Endothelial cell of umbilical vein (primary cell): Measurements from ENCODE around the gene ZFP62. TPM values are rescaled to one million over a fixed set of nuclear protein-coding genes. Genes with fewer than 3 reads are reported as not detected.

Experiments used
- BruUV-seq: library from RNA; stranded (reverse); fragments of 400-500 nt; replicated peaks from 2 replicates; lab custom pipeline; 2021; lab: Mats Ljungman, UMichigan
- CTCF ChIA-PET: fragments of 300-600, 350-600 bp; sonication (Branson Sonifier 250); formaldehyde crosslinking; loops from one replicate; lab custom pipeline; 2021; ENCODE audit warnings: antibody characterized with exemption, inconsistent platforms; lab: Charles Lee
- POLR2A ChIA-PET: fragments of 300-600, 350-600 bp; sonication (Branson Sonifier 250); formaldehyde crosslinking; loops from one replicate; lab custom pipeline; 2021; ENCODE audit warnings: antibody characterized with exemption, inconsistent platforms; lab: Charles Lee
- DNase-seq: peaks from one replicate; pipeline ENCODE4 v3.0.0-alpha.2; 2011; ENCODE audit warnings: low read depth, low spot score
- FAIRE-seq: peaks from 2 replicates; lab custom pipeline; 2011; peaks lifted over from hg19 to GRCh38; lab: Jason Lieb, UNC
- H2AFZ ChIP-seq: 2 replicates; pipeline ENCODE4 v1.6.0; 2012; ENCODE audit warnings: low read depth, low read length, control low read depth, inconsistent platforms
- H3K27ac ChIP-seq: 2 replicates; pipeline ENCODE4 v1.5.1; 2011; ENCODE audit warnings: low read depth, mild to moderate bottlenecking, control low read depth, low read length, moderate library complexity; ENCODE audit not compliant: insufficient read depth
- H3K27me3 ChIP-seq, 2 experiments: 2 replicates each; pipeline versions ENCODE4 v1.6.0 to v1.6.1; 2011; ENCODE audit warnings: low read length in 2 of 2, mixed read lengths in 1 of 2; ENCODE audit not compliant: control insufficient read depth in 2 of 2, insufficient read depth in 2 of 2
- H3K36me3 ChIP-seq, 2 experiments: 2 replicates in 1 of 2; 3 replicates in 1 of 2; pipeline ENCODE4 v1.5.1; 2011; ENCODE audit warnings: low read length in 2 of 2, mild to moderate bottlenecking in 1 of 2, moderate library complexity in 1 of 2; ENCODE audit not compliant: control insufficient read depth in 2 of 2, insufficient read depth in 2 of 2; ENCODE audit errors: extremely low read depth in 1 of 2
- H3K4me1 ChIP-seq: 3 replicates; pipeline ENCODE4 v1.5.1; 2011; ENCODE audit warnings: mild to moderate bottlenecking, low read length; ENCODE audit not compliant: control insufficient read depth, insufficient read depth; ENCODE audit errors: extremely low read depth
- H3K4me2 ChIP-seq: 2 replicates; pipeline ENCODE4 v1.6.1; 2011; ENCODE audit warnings: low read length, control low read depth, mixed read lengths; ENCODE audit not compliant: insufficient read depth
- H3K4me3 ChIP-seq, 3 experiments: fragments of 200-600 bp in 1 of 3; sonication (generic), shearing (Covaris generic) in 1 of 3; replicated peaks in 1 of 3; 2 replicates each; pipeline ENCODE4 v1.5.1; 2011 to 2016; ENCODE audit warnings: control low read depth in 3 of 3, low read length in 3 of 3, mild to moderate bottlenecking in 2 of 3, inconsistent platforms in 1 of 3, low read depth in 1 of 3, moderate library complexity in 1 of 3; ENCODE audit not compliant: insufficient read depth in 1 of 3
- H3K79me2 ChIP-seq: 2 replicates; pipeline ENCODE4 v1.6.0; 2012; ENCODE audit warnings: low read length, inconsistent platforms; ENCODE audit not compliant: control insufficient read depth, insufficient read depth
- H3K9ac ChIP-seq: replicated peaks from 2 replicates; pipeline ENCODE3; 2011; ENCODE audit warnings: low read length, control low read depth; ENCODE audit not compliant: insufficient read depth; ENCODE audit errors: extremely low read depth
- H3K9me1 ChIP-seq: replicated peaks from 3 replicates; pipeline ENCODE4 v1.6.0; 2011; ENCODE audit warnings: mild to moderate bottlenecking, low read length; ENCODE audit not compliant: control insufficient read depth, insufficient read depth; ENCODE audit errors: extremely low read depth
- H3K9me3 ChIP-seq: replicated peaks from 2 replicates; pipeline ENCODE4 v1.5.1; 2012; ENCODE audit warnings: low read length, inconsistent platforms; ENCODE audit not compliant: control insufficient read depth, insufficient read depth
- H4K20me1 ChIP-seq: replicated peaks from 2 replicates; pipeline ENCODE3; 2011; ENCODE audit warnings: mild to moderate bottlenecking, low read length; ENCODE audit not compliant: control insufficient read depth, insufficient read depth; ENCODE audit errors: extremely low read depth
- EZH2 ChIP-seq: IDR thresholded peaks from 2 replicates; pipeline ENCODE4 v1.6.1; 2012; ENCODE audit warnings: borderline replicate concordance, low read depth, mild to moderate bottlenecking, moderate library complexity, low read length, inconsistent platforms; ENCODE audit not compliant: severe bottlenecking
- FOS ChIP-seq: IDR thresholded peaks from 2 replicates; pipeline ENCODE4 v1.6.1; 2011; ENCODE audit warnings: mild to moderate bottlenecking, low read length, moderate library complexity, borderline replicate concordance; ENCODE audit not compliant: insufficient read depth
- GATA2 ChIP-seq: IDR thresholded peaks from 2 replicates; pipeline ENCODE4 v1.7.0; 2011; ENCODE audit warnings: low read depth, mild to moderate bottlenecking, moderate library complexity, mixed read lengths, low read length; ENCODE audit not compliant: insufficient read length, insufficient read depth
- JUN ChIP-seq: IDR thresholded peaks from 2 replicates; pipeline ENCODE4 v1.6.1; 2011; ENCODE audit warnings: borderline replicate concordance, low read depth; ENCODE audit not compliant: insufficient read length, insufficient read depth
- MYC ChIP-seq: IDR thresholded peaks from one replicate; pipeline ENCODE4 v1.6.1; 2011; ENCODE audit warnings: mild to moderate bottlenecking, low read depth, low read length
- POLR2A ChIP-seq: IDR thresholded peaks from 2 replicates; pipeline ENCODE4 v1.6.1; 2012; ENCODE audit warnings: low read depth, mild to moderate bottlenecking, control low read depth, low read length
- POLR2AphosphoS5 ChIP-seq: IDR thresholded peaks from 2 replicates; pipeline ENCODE4 v1.6.1; 2012; ENCODE audit warnings: low read depth, mild to moderate bottlenecking, control low read depth, low read length, moderate library complexity; ENCODE audit not compliant: insufficient read depth
- dilution Hi-C: fragments of 300-500 bp; cut with MboI; formaldehyde crosslinking; loops from one replicate; pipeline ENCODE4 v1.15.0; 2019; ENCODE audit warnings: low sequenced_read_pairs; ENCODE audit not compliant: extremely low pct_ligation_motif_present
- intact Hi-C: fragments of 100-400 bp; cut with micrococcal nuclease; formaldehyde crosslinking; loops from one replicate; pipeline ENCODE4 v1.10.0; 2022
- polyA plus RNA-seq, 4 experiments: library from polyadenylated mRNA; depleted of rRNA in 3 of 4; stranded (reverse) in 3 of 4; unstranded in 1 of 4; fragments of >200 nt; gene quantifications; 2 replicates each; pipeline versions ENCODE4 v1.2.1 to v1.2.3, GENCODE V29; 2011 to 2012; ENCODE audit warnings: missing spikeins in 1 of 4
- total RNA-seq: library from RNA; stranded (reverse); gene quantifications from 2 replicates; pipeline ENCODE4 v1.2.3, GENCODE V29; 2021
- TF ChIP-seq, protein P1 (sequence below), 2 donors: IDR thresholded peaks; 1 replicate in 1 of 2; 2 replicates in 1 of 2; pipeline ENCODE4 v1.5.1; 2011; ENCODE audit warnings: low read length in 2 of 2, mild to moderate bottlenecking in 2 of 2, moderate library complexity in 2 of 2, control low read depth in 1 of 2, inconsistent platforms in 1 of 2, low read depth in 1 of 2; ENCODE audit not compliant: insufficient read depth in 1 of 2; ENCODE audit errors: extremely low read depth in 1 of 2
- TF ChIP-seq, protein P2 (sequence below): IDR thresholded peaks from 2 replicates; pipeline ENCODE4 v1.6.1; 2011; ENCODE audit not compliant: insufficient read depth, insufficient read length

ZFP62 gene
- total and polyA plus RNA-seq, 2 donors (not counting 3 experiments of a cell fraction or from before 2014, with no cell fraction given), result 3.7 to 19.7 TPM

DNA sequence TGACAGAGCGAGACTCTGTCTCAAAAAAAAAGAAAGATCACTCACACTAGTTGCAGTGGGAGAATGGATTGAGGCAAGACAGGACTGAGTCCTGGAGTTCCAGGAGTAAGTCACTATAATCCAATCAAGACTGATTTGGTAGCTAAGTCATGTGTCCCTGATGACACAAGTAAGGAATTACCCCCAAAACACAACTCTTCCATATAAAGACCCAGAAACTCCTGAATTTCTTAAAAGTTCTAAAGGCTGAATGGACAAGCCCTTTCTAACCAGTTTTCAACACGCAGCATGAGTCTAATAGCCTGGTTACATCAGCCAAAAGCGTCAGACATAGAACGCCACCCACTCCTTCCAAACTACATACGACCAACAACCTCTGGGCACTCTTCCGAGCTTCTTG, 2.5 kb downstream of the ZFP62 start:
- H4K20me1 ChIP-seq, result no peaks in the 10 kb centered on the region
- no peak overlapping the region for H3K4me2 ChIP-seq
- dilution Hi-C loops (no loop called here), intact Hi-C loops (no loop called here)
- H3K4me1 ChIP-seq, result peaks cover 6% of the 10 kb centered on the region
- POLR2A ChIA-PET, result no interaction called here
- H3K9ac ChIP-seq, result no peak overlapping the region
- H3K9me3 ChIP-seq, result no peaks in the 10 kb centered on the region
- no TSS peak for BruUV-seq
- H3K36me3 ChIP-seq, result peaks cover 0 to 5% of the 10 kb centered on the region in 2 experiments
- DNase-seq (no peak), FAIRE-seq (no peak)
- H3K4me3 ChIP-seq, result no peak overlapping the region
- no peaks in the 10 kb centered on the region for H3K27me3 ChIP-seq
- TF ChIP-seq, protein P1, sequence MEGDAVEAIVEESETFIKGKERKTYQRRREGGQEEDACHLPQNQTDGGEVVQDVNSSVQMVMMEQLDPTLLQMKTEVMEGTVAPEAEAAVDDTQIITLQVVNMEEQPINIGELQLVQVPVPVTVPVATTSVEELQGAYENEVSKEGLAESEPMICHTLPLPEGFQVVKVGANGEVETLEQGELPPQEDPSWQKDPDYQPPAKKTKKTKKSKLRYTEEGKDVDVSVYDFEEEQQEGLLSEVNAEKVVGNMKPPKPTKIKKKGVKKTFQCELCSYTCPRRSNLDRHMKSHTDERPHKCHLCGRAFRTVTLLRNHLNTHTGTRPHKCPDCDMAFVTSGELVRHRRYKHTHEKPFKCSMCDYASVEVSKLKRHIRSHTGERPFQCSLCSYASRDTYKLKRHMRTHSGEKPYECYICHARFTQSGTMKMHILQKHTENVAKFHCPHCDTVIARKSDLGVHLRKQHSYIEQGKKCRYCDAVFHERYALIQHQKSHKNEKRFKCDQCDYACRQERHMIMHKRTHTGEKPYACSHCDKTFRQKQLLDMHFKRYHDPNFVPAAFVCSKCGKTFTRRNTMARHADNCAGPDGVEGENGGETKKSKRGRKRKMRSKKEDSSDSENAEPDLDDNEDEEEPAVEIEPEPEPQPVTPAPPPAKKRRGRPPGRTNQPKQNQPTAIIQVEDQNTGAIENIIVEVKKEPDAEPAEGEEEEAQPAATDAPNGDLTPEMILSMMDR (IDR thresholded peaks at IDR 0.05; ENCODE audit: extremely low read depth in 1 of 2, insufficient read depth in 1 of 2, low read depth in 1 of 2, low read length in 2 of 2), result no peak
- TF ChIP-seq FOS (no peak), POLR2AphosphoS5 (no peak), POLR2A (no peak), EZH2 (no peak), MYC (no peak), JUN (no peak), GATA2 (no peak)
- TF ChIP-seq, protein P2, sequence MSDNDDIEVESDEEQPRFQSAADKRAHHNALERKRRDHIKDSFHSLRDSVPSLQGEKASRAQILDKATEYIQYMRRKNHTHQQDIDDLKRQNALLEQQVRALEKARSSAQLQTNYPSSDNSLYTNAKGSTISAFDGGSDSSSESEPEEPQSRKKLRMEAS, result no peak
- H3K79me2 ChIP-seq, result peaks cover 6% of the 10 kb centered on the region
- H3K27ac ChIP-seq, result no peak overlapping the region
- no peaks in the 10 kb centered on the region for H3K9me1 ChIP-seq
- H2AFZ ChIP-seq, result no peak overlapping the region
- CTCF ChIA-PET, result no interaction called here
